IMR-90 (cell line): ENCODE measurements around the gene ERP27. TPM values are rescaled to one million over a fixed set of nuclear protein-coding genes. Genes with fewer than 3 reads are reported as not detected.

ENCODE experiments used
- ATAC-seq: fragments of 200-7000 bp; cut with Tn5 transposase; 2 replicates; pipeline ENCODE4 v1.9.1; 2020; ENCODE audit warnings: low read depth, mild to moderate bottlenecking, moderate library complexity
- BruUV-seq: library from RNA; stranded (reverse); fragments of 400-500 nt; replicated peaks from 2 replicates; lab custom pipeline; 2021; lab: Mats Ljungman, UMichigan
- CTCF ChIA-PET: fragments of 300-600 bp; formaldehyde crosslinking; extraction: SDS; loops from one replicate; lab custom pipeline; 2021; ENCODE audit warnings: antibody characterized with exemption; lab: Yijun Ruan, JAX
- POLR2A ChIA-PET: fragments of 300-600 bp; sonication (Branson Sonifier 250); formaldehyde crosslinking; loops from one replicate; lab custom pipeline; 2022; ENCODE audit warnings: antibody characterized with exemption; ENCODE audit not compliant: unreplicated experiment; lab: Charles Lee
- DNase-seq: peaks from one replicate; pipeline ENCODE4 v3.0.0; 2013
- H2AFZ ChIP-seq: replicated peaks from 2 replicates; pipeline ENCODE3; 2013; ENCODE audit warnings: low read length, mild to moderate bottlenecking; ENCODE audit not compliant: poor library complexity
- H2AK5ac ChIP-seq: 2 replicates; pipeline ENCODE4 v1.6.1; 2013; ENCODE audit warnings: low read depth, low read length, inconsistent platforms
- H2AK9ac ChIP-seq: replicated peaks from 2 replicates; pipeline ENCODE3; 2013; ENCODE audit warnings: mild to moderate bottlenecking, low read depth, low read length, moderate library complexity; ENCODE audit not compliant: poor library complexity
- H2BK120ac ChIP-seq: 2 replicates; pipeline ENCODE4 v1.6.1; 2013; ENCODE audit warnings: low read depth, low read length, inconsistent platforms
- H2BK15ac ChIP-seq: 3 replicates; pipeline ENCODE4 v1.6.1; 2013; ENCODE audit warnings: low read depth, low read length, inconsistent platforms
- H2BK20ac ChIP-seq: 2 replicates; pipeline ENCODE4 v1.6.1; 2013; ENCODE audit warnings: low read depth, mild to moderate bottlenecking, inconsistent platforms, low read length, moderate library complexity
- H2BK5ac ChIP-seq: 2 replicates; pipeline ENCODE4 v1.6.1; 2013; ENCODE audit warnings: mild to moderate bottlenecking, low read depth, low read length, inconsistent platforms; ENCODE audit not compliant: poor library complexity, severe bottlenecking
- H3K14ac ChIP-seq: replicated peaks from 2 replicates; pipeline ENCODE4 v1.6.1; 2013; ENCODE audit warnings: low read depth, low read length, inconsistent platforms
- H3K18ac ChIP-seq: 2 replicates; pipeline ENCODE4 v1.6.1; 2013; ENCODE audit warnings: low read depth, low read length, control low read depth
- H3K23ac ChIP-seq: 2 replicates; pipeline ENCODE4 v1.6.1; 2013; ENCODE audit warnings: low read depth, low read length, inconsistent platforms
- H3K27ac ChIP-seq: 2 replicates; pipeline ENCODE4 v1.5.1; 2013; ENCODE audit warnings: mild to moderate bottlenecking, control low read depth, low read length; ENCODE audit not compliant: insufficient read depth
- H3K27me3 ChIP-seq: 2 replicates; pipeline ENCODE4 v1.6.1; 2013; ENCODE audit warnings: low read length; ENCODE audit not compliant: control insufficient read depth, insufficient read depth
- H3K36me3 ChIP-seq: 2 replicates; pipeline ENCODE4 v1.6.1; 2013; ENCODE audit warnings: low read length, mixed read lengths; ENCODE audit not compliant: control insufficient read depth, insufficient read depth
- H3K4ac ChIP-seq: 2 replicates; pipeline ENCODE4 v1.6.1; 2013; ENCODE audit warnings: low read depth, low read length, inconsistent platforms
- H3K4me1 ChIP-seq: 2 replicates; pipeline ENCODE4 v1.6.1; 2013; ENCODE audit warnings: low read length, mixed read lengths; ENCODE audit not compliant: control insufficient read depth, insufficient read depth
- H3K4me2 ChIP-seq: 2 replicates; pipeline ENCODE4 v1.6.1; 2013; ENCODE audit warnings: low read depth, mild to moderate bottlenecking, control low read depth, low read length, moderate library complexity
- H3K4me3 ChIP-seq: 2 replicates; pipeline ENCODE4 v1.5.1; 2013; ENCODE audit warnings: low read depth, mild to moderate bottlenecking, control low read depth, low read length, moderate library complexity; ENCODE audit not compliant: insufficient read depth
- H3K56ac ChIP-seq: 2 replicates; pipeline ENCODE4 v1.6.1; 2013; ENCODE audit warnings: low read length, inconsistent platforms; ENCODE audit not compliant: insufficient read depth; ENCODE audit errors: extremely low read depth
- H3K79me1 ChIP-seq, 2 experiments: 2 replicates each; pipeline ENCODE4 v1.6.1; 2013; ENCODE audit warnings: low read length in 2 of 2, inconsistent platforms in 1 of 2, low read depth in 1 of 2
- H3K9ac ChIP-seq: 2 replicates; pipeline ENCODE4 v1.6.1; 2013; ENCODE audit warnings: low read depth, low read length, control low read depth
- H3K9me1 ChIP-seq: 2 replicates; pipeline ENCODE4 v1.6.1; 2013; ENCODE audit warnings: low read length, inconsistent platforms; ENCODE audit not compliant: insufficient read depth
- H3K9me3 ChIP-seq: 2 replicates; pipeline ENCODE4 v1.6.1; 2013; ENCODE audit warnings: low read length; ENCODE audit not compliant: control insufficient read depth, insufficient read depth
- H4K20me1 ChIP-seq: 2 replicates; pipeline ENCODE4 v1.6.1; 2013; ENCODE audit warnings: low read length, inconsistent platforms; ENCODE audit not compliant: insufficient read depth
- H4K5ac ChIP-seq: 2 replicates; pipeline ENCODE4 v1.6.1; 2013; ENCODE audit warnings: mild to moderate bottlenecking, low read depth, low read length, control low read depth
- H4K8ac ChIP-seq, 2 experiments: 2 replicates each; pipeline ENCODE4 v1.6.1; 2013; ENCODE audit warnings: low read depth in 2 of 2, low read length in 2 of 2, control low read depth in 1 of 2, inconsistent platforms in 1 of 2
- H4K91ac ChIP-seq: 2 replicates; pipeline ENCODE4 v1.6.1; 2013; ENCODE audit warnings: low read depth, low read length, inconsistent platforms; ENCODE audit not compliant: insufficient read depth
- CHD1 ChIP-seq: IDR thresholded peaks from 2 replicates; pipeline ENCODE4 v1.6.1; 2012; ENCODE audit warnings: low read depth, low read length, improper control_type of control experiment
- RAD21 ChIP-seq: IDR thresholded peaks from 2 replicates; pipeline ENCODE4 v1.6.1; 2012; ENCODE audit warnings: low read length, improper control_type of control experiment
- RFX5 ChIP-seq: IDR thresholded peaks from 2 replicates; pipeline ENCODE4 v1.8.0; 2012; ENCODE audit warnings: low read depth, mild to moderate bottlenecking, low read length, moderate library complexity
- SMC3 ChIP-seq: fragments of 150-350 bp; IDR thresholded peaks from 2 replicates; pipeline ENCODE4 v1.6.1; 2016; ENCODE audit warnings: low read depth, mild to moderate bottlenecking, antibody characterized with exemption, low read length, moderate library complexity
- whole genome bisulfite sequencing, 2 experiments: methylation state at CpG; one replicate each; pipeline versions ENCODE4 v1.1.5 to v1.1.7; 2013; ENCODE audit warnings: missing lambda C conversion rate in 2 of 2; ENCODE audit not compliant: insufficient read length in 1 of 2; ENCODE audit errors: extremely low coverage in 2 of 2; 5-methylcytosine and 5-hydroxymethylcytosine counted together
- dilution Hi-C: fragments of 300-500 bp; cut with HindIII; formaldehyde crosslinking; loops from one replicate; pipeline ENCODE4 v1.14.3; 2018; ENCODE audit warnings: low sequenced_read_pairs; ENCODE audit not compliant: unreplicated experiment
- in situ Hi-C: fragments of 300-500 bp; cut with MboI; formaldehyde crosslinking; loops from 3 replicates; pipeline ENCODE4 v1.14.3; 2019; ENCODE audit warnings: low sequenced_read_pairs, inconsistent platforms, mixed read lengths
- intact Hi-C: fragments of 100-400 bp; cut with micrococcal nuclease; formaldehyde crosslinking; loops from 2 replicates; pipeline ENCODE4 v1.10.0; 2022
- polyA plus RNA-seq, 3 experiments: library from polyadenylated mRNA; depleted of rRNA; stranded (reverse); fragments of >200 nt; gene quantifications; 2 replicates each; pipeline ENCODE4 v1.2.3, GENCODE V29; 2012; ENCODE audit warnings: low replicate concordance in 1 of 3
- total RNA-seq: library from RNA; depleted of rRNA; stranded (reverse); fragments of >200 nt; gene quantifications from 2 replicates; pipeline ENCODE4 v1.2.3, GENCODE V29; 2012
- TF ChIP-seq, protein P1 (sequence below): fragments of 150-350 bp; IDR thresholded peaks from 2 replicates; pipeline ENCODE4 v1.6.1; 2016; ENCODE audit warnings: low read depth, mild to moderate bottlenecking, low read length, moderate library complexity, borderline replicate concordance

The ERP27 gene
- total and polyA plus RNA-seq, 2 of the 4 experiments (the other 2 are of a cell fraction) = not detected

DNA sequence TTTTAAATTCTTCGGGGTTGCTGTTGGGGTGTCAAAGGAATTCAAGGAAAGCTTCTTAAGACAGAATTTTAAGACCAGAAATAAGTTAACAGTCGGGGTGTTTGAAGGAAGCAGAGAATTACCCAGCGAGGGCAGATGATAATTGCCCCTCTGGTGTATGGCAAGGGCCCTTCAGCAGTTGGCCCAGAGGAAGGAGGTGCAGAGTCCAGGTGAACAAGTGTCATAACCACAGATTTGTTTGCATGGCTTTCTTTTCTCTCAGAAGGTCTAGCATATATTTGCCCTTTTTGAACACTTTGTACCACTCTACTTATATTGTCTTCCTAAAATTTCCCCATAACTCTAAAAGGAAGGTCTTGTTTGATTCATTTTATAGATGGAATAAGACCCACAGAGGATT, 36.3 kb upstream of the ERP27 start:
- no peak overlapping the region for H4K91ac ChIP-seq

More for the DNA sequence above, 36.3 kb upstream of the ERP27 start:
- H3K18ac ChIP-seq = no peak overlapping the region
- H2BK15ac ChIP-seq = no peak overlapping the region
- intact Hi-C loops = no loop called here
- TF ChIP-seq CHD1 = no peak
- TF ChIP-seq, protein P1, sequence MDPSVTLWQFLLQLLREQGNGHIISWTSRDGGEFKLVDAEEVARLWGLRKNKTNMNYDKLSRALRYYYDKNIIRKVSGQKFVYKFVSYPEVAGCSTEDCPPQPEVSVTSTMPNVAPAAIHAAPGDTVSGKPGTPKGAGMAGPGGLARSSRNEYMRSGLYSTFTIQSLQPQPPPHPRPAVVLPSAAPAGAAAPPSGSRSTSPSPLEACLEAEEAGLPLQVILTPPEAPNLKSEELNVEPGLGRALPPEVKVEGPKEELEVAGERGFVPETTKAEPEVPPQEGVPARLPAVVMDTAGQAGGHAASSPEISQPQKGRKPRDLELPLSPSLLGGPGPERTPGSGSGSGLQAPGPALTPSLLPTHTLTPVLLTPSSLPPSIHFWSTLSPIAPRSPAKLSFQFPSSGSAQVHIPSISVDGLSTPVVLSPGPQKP = no peak
- TF ChIP-seq SMC3 = no peak
- TF ChIP-seq RAD21 = no peak
- TF ChIP-seq RFX5 = no peak
- H3K4me2 ChIP-seq = no peak overlapping the region
- no peak overlapping the region for H3K27ac ChIP-seq
- no CpG with 5 or more reads among the region's 3 CpGs for WGBS, 2 experiments
- H2AK9ac ChIP-seq = no peak overlapping the region
- no peak overlapping the region for H4K8ac ChIP-seq
- no peak overlapping the region for H4K5ac ChIP-seq
- H3K4me1 ChIP-seq = no peaks in the 10 kb centered on the region; the same call in 1 of the 2 replicates
- H2BK20ac ChIP-seq = no peak overlapping the region
- H2BK5ac ChIP-seq = no peak overlapping the region
- H3K79me1 ChIP-seq = no peaks in the 10 kb centered on the region
- H3K36me3 ChIP-seq = no peaks in the 10 kb centered on the region
- H2AK5ac ChIP-seq = no peak overlapping the region
- in situ Hi-C loops = loop anchor here (25.0 kb wide), 1 partner anchor 737 kb away; no protein-coding TSS in a partner anchor
- H2BK120ac ChIP-seq = no peak overlapping the region
- ChIA-PET POLR2A (no interaction called here), CTCF (interaction anchor here (0.6 kb wide), 1 partner anchor 79 kb away, joined by 7 read pairs; no protein-coding TSS in a partner anchor)
- no peak overlapping the region for H3K4ac ChIP-seq
- no peak overlapping the region for H2AFZ ChIP-seq
- no peak overlapping the region for H3K23ac ChIP-seq
- no peak for ATAC-seq
- no peak overlapping the region for H3K14ac ChIP-seq
- no peaks in the 10 kb centered on the region for H3K27me3 ChIP-seq
- H3K9me1 ChIP-seq = no peaks in the 10 kb centered on the region
- no peak for DNase-seq
- no peaks in the 10 kb centered on the region for H3K9me3 ChIP-seq
- H3K56ac ChIP-seq = no peak overlapping the region
- dilution Hi-C loops = no loop called here
- BruUV-seq = no TSS peak
- no peaks in the 10 kb centered on the region for H4K20me1 ChIP-seq
- no peak overlapping the region for H3K9ac ChIP-seq
- no peak overlapping the region for H3K4me3 ChIP-seq
